ENCODE measurements around the gene SERPINA1. TPM values are rescaled to one million over a fixed set of nuclear protein-coding genes. Genes with fewer than 3 reads are reported as not detected.

The SERPINA1 gene
- polyA plus RNA-seq, 1 donor = 92.0 TPM

Other genes starting within 250 kb of the SERPINA1 start
- gene PPP4R4, start 214.3 kb downstream of the SERPINA1 start, polyA plus RNA-seq (ENCODE audit: insufficient read length) = 0.32 TPM
- 0.23 TPM for gene SERPINA10, start 95.3 kb downstream of the SERPINA1 start, polyA plus RNA-seq (ENCODE audit: insufficient read length)
- gene SERPINA6, start 65.3 kb downstream of the SERPINA1 start, polyA plus RNA-seq (ENCODE audit: insufficient read length) = 7.5 TPM
- gene SERPINA2, start 21.9 kb downstream of the SERPINA1 start, polyA plus RNA-seq (ENCODE audit: insufficient read length) = not detected
- gene SERPINA11, start 64.2 kb upstream of the SERPINA1 start, polyA plus RNA-seq (ENCODE audit: insufficient read length) = not detected
- not detected for gene SERPINA9, start 87.6 kb upstream of the SERPINA1 start, polyA plus RNA-seq (ENCODE audit: insufficient read length)
- gene SERPINA12, start 120.9 kb upstream of the SERPINA1 start, polyA plus RNA-seq (ENCODE audit: insufficient read length) = 0.91 TPM
- gene SERPINA4, start 172.8 kb upstream of the SERPINA1 start, polyA plus RNA-seq (ENCODE audit: insufficient read length) = 1.2 TPM
- 13.5 TPM for gene SERPINA5, start 192.8 kb upstream of the SERPINA1 start, polyA plus RNA-seq (ENCODE audit: insufficient read length)
- gene SERPINA3, start 223.8 kb upstream of the SERPINA1 start, polyA plus RNA-seq (ENCODE audit: insufficient read length) = 0.33 TPM

Measured in left kidney (tissue), 1 donor.